ENCODE data around the gene RETREG3. TPM values are rescaled to one million over a fixed set of nuclear protein-coding genes. Genes with fewer than 3 reads are reported as not detected.
A peak's percentile ranks its signal among the peaks of the same experiment; 100 is the strongest.
"Not testable (repeated sequence)": the region's sequence is repeated elsewhere in the genome, so short reads cannot be mapped to it uniquely, and the experiment has no call there.

Gene RETREG3
- total and polyA plus RNA-seq, 10 donors = 20.3 to 87.5 (median 77.1) TPM

DNA sequence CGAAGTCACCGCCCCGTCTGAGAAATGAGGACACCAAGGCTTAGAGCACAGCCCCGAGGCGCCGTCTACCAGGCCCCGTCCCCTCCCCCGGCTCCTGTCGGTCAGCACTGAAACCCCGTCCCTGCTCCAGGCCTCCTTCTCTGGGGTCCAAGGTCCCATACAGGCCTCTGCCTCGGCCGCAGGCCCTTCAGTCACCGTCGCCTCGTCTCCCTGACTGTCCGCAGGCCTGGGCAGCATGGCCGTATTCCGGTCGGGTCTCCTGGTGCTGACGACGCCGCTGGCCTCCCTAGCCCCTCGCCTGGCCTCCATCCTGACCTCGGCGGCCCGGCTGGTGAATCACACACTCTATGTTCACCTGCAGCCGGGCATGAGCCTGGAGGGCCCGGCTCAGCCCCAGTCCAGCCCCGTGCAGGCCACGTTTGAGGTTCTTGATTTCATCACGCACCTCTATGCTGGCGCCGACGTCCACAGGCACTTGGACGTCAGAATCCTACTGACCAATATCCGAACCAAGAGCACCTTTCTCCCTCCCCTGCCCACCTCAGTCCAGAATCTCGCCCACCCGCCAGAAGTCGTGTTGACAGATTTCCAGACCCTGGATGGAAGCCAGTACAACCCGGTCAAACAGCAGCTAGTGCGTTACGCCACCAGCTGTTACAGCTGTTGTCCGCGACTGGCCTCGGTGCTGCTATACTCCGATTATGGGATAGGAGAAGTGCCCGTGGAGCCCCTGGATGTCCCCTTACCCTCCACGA, 46.6 kb downstream of the RETREG3 start:
- TF ChIP-seq, protein P1, sequence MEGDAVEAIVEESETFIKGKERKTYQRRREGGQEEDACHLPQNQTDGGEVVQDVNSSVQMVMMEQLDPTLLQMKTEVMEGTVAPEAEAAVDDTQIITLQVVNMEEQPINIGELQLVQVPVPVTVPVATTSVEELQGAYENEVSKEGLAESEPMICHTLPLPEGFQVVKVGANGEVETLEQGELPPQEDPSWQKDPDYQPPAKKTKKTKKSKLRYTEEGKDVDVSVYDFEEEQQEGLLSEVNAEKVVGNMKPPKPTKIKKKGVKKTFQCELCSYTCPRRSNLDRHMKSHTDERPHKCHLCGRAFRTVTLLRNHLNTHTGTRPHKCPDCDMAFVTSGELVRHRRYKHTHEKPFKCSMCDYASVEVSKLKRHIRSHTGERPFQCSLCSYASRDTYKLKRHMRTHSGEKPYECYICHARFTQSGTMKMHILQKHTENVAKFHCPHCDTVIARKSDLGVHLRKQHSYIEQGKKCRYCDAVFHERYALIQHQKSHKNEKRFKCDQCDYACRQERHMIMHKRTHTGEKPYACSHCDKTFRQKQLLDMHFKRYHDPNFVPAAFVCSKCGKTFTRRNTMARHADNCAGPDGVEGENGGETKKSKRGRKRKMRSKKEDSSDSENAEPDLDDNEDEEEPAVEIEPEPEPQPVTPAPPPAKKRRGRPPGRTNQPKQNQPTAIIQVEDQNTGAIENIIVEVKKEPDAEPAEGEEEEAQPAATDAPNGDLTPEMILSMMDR (IDR thresholded peaks at IDR 0.05 in 8 of 11, conservative IDR thresholded peaks at IDR 0.05 in 3 of 11) = no peak
- TF ChIP-seq POLR2A (IDR thresholded peaks at IDR 0.05) = no peak
- no peak for TF ChIP-seq POLR2AphosphoS5 (IDR thresholded peaks at IDR 0.05)
- intact Hi-C loops (cut with DNase I; ENCODE audit: low total_unique reads) = no loop called here
- Histone ChIP-seq H3K27me3 (replicated peaks in 1 of 7) (no peaks in the 10 kb centered on the region), H3K4me1 (peaks cover 29 to 73% (median 45%) of the 10 kb centered on the region in 6 donors), H3K4me3 (peak overlapping the region; percentile 83 to 99 (median 90)), H3K9me3 (no peaks in the 10 kb centered on the region), H3K36me3 (peaks cover 0 to 34% (median 20%) of the 10 kb centered on the region in 6 donors), H3K27ac (peak overlapping the region; percentile 9 to 98 (median 86))
- DNase-seq = peak; percentile 90
- WGBS, 5 donors = 8 to 18% (median 15%) methylated on average over 44 to 48 of the region's 48 CpGs

DNA sequence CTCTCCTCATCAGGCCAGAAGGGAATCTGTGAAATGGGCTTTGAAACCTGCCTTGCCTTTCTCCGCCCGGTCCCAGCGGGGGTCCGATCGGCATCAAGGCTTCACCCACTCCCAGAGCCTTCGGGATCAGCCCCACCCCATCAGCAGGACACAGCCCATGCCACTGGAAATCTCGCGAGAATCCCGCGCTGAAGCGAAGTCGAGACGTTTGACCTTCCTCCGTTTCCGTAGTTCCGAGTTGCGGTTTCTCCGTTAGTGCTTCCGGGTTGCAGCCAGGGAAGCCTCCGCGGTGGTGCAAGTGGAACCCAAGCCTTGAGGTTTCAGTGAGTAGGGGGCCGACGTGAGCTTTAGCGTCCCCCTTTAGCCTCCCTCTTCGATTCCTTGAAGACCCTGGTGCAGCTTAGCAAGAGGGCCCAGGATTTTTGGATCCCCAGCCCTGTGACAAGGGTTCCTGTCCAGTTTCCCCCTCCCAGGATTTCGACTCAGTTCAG, 47.2 kb downstream of the RETREG3 start, which contains the start of gene COASY:
Gene COASY (plus strand): TSS at position 252 of the 491 bp plus-strand sequence. CDS start 475 bp downstream, outside the sequence.
- Histone ChIP-seq H3K36me3 (peaks cover 0 to 34% (median 20%) of the 10 kb centered on the region in 6 donors), H3K4me1 (peaks cover 29 to 69% (median 44%) of the 10 kb centered on the region in 6 donors), H3K4me3 (peak within 1 kb of the TSS; percentile 83 to 99 (median 90)), H3K9me3 (no peaks in the 10 kb centered on the region), H3K27ac (peak within 1 kb of the TSS; percentile 9 to 98 (median 86)), H3K27me3 (replicated peaks in 1 of 7) (no peaks in the 10 kb centered on the region)
- peak; percentile 86 to 96 (median 92) for TF ChIP-seq POLR2AphosphoS5 (IDR thresholded peaks at IDR 0.05)
- TF ChIP-seq, protein P1 (IDR thresholded peaks at IDR 0.05 in 8 of 11, conservative IDR thresholded peaks at IDR 0.05 in 3 of 11) = peak in 2 of 11 experiments; percentile 39
- no peak for TF ChIP-seq POLR2A (IDR thresholded peaks at IDR 0.05)
- peak; percentile 95 for DNase-seq
- intact Hi-C loops (cut with DNase I; ENCODE audit: low total_unique reads) = no loop called here
- WGBS, 5 donors = 0 to 2% (median 1%) methylated on average over 24 to 26 of the region's 26 CpGs

DNA sequence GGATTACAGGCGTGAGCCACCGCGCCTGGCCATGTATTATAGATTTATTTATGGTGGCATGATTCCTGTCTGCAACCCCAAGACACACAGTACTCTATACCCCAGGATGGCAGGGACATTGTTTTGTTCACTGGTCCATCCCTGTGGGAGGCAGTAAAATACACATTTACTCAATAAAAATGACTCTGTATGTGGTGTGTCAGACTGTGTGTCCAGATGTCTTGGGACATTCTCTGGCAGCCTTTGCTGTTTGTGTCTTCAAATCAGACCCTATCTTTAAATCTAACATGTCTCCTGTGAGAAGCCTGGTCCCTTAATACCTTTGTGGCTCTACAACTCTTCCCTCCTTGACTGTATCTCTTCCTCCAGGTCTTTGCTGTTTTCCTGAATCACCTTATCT, 48.9 kb downstream of the RETREG3 start:
- Histone ChIP-seq H3K27me3 (replicated peaks in 1 of 7) (no peaks in the 10 kb centered on the region), H3K9me3 (no peaks in the 10 kb centered on the region), H3K4me3 (no peak overlapping the region), H3K27ac (no peak overlapping the region), H3K36me3 (peaks cover 0 to 21% (median 11%) of the 10 kb centered on the region in 6 donors), H3K4me1 (peaks cover 26 to 65% (median 37%) of the 10 kb centered on the region in 6 donors)
- intact Hi-C loops (cut with DNase I; ENCODE audit: low total_unique reads) = no loop called here
- no peak for DNase-seq
- WGBS, 5 donors = 87 to 95% (median 94%) methylated on average over 3 of the region's 3 CpGs
- TF ChIP-seq POLR2A (IDR thresholded peaks at IDR 0.05) = no peak
- TF ChIP-seq, protein P1 (IDR thresholded peaks at IDR 0.05 in 8 of 11, conservative IDR thresholded peaks at IDR 0.05 in 3 of 11) = no peak
- TF ChIP-seq POLR2AphosphoS5 (IDR thresholded peaks at IDR 0.05) = no peak

DNA sequence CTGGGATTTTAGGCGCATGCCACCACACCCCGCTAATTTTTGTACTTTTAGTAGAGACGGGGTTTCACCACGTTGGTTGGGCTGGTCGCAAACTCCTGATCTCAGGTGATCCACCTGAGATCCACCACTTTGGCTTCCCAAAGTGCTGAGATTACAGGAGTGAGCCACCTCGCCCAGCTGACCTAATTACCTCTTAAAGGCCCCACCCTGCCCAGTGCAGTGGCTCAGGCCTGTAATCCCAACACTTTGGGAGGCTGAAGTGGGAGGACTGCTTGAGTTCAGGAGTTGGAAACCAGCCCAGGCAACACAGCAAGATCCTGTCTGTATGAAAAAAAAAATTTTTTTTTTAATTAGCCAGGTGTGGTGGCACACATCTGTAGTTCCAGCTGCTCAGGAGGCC, 50.1 kb downstream of the RETREG3 start:
- intact Hi-C loops (cut with DNase I; ENCODE audit: low total_unique reads) = no loop called here
- H3K4me1 ChIP-seq = peaks cover 28 to 63% (median 37%) of the 10 kb centered on the region in 6 donors
- H3K36me3 ChIP-seq = peaks cover 0 to 9% (median 0%) of the 10 kb centered on the region in 6 donors
- no peaks in the 10 kb centered on the region for H3K9me3 ChIP-seq
- no peaks in the 10 kb centered on the region for H3K27me3 ChIP-seq (replicated peaks in 1 of 7)
- H3K4me3 ChIP-seq = no peak overlapping the region
- DNase-seq = no peak
- TF ChIP-seq, protein P1 (IDR thresholded peaks at IDR 0.05 in 8 of 11, conservative IDR thresholded peaks at IDR 0.05 in 3 of 11) = no peak
- no peak for TF ChIP-seq POLR2AphosphoS5 (IDR thresholded peaks at IDR 0.05)
- TF ChIP-seq POLR2A (IDR thresholded peaks at IDR 0.05) = no peak
- H3K27ac ChIP-seq = no peak overlapping the region
- WGBS, 5 donors = 84 to 92% (median 88%) methylated on average over 6 of the region's 6 CpGs

DNA sequence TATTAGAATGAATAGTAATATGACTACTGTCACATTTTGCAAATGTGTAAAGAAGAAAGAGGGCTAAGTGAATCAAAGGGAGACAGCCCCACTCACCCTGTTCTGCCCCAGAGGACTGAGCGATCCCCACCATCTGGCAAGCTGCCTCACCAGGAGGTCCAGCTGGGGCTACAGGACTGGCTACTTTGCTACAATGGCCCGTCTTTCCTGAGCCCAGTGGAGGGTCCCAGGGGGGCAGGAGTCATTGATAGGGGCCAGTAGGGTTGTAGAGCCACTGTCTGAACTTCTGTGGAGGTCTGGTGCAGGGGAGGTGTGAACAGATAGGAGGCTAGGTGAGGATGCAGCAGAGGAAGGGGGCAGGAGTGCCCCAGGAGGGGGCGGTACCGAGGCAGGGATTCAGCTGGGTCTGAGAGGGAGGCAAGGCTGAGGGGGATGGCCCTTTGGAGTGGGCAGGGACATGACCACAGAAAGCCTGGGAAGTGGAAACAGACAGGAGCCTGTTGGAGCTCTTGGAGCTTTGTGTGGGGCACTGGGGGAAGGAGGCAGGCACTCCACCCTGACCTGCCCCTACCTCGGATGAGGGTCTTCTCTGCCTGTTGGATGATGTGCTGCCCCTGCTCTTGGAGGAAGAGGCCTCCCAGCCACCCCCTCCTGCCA, 53.1 kb downstream of the RETREG3 start:
- intact Hi-C loops (cut with DNase I; ENCODE audit: low total_unique reads); H3K27me3 ChIP-seq (replicated peaks in 1 of 7); DNase-seq; H3K9me3 ChIP-seq: not testable (repeated sequence)
- H3K27ac ChIP-seq = peak overlapping the region in 1 of 8 donors; percentile 98
- H3K4me3 ChIP-seq = peak overlapping the region in 1 of 8 donors; percentile 94
- H3K4me1 ChIP-seq = peaks cover 7 to 53% (median 31%) of the 10 kb centered on the region in 6 donors
- peaks cover 0 to 12% (median 0%) of the 10 kb centered on the region in 6 donors for H3K36me3 ChIP-seq
- 56 to 94% (median 71%) methylated on average over 4 to 5 of the region's 5 CpGs for WGBS, 5 donors
